Measurements from ENCODE around the gene ZBTB5.

- TF ChIP-seq CTCF (IDR thresholded peaks at IDR 0.05 in 4 of 5, conservative IDR thresholded peaks at IDR 0.05 in 1 of 5) (no peak), POLR2A (IDR thresholded peaks at IDR 0.05) (no peak)
Observed at GRCh38 chr9:37491939-37492338, 26.7 kb upstream of the ZBTB5 start.

Measured in gastrocnemius medialis (tissue), 4 donors.